ENCODE results near the gene ZMYND10.

- TF ChIP-seq CTCF (conservative IDR thresholded peaks at IDR 0.05; ENCODE audit: low read depth in 2 of 2) (no peak; a peak in 1 of 4 replicates), CREB1 (CRISPR knock-in tag; IDR thresholded peaks at IDR 0.05; ENCODE audit: low read depth) (no peak), POLR2AphosphoS5 (IDR thresholded peaks at IDR 0.05; ENCODE audit: low read depth) (no peak), EZH2 (IDR thresholded peaks at IDR 0.05; ENCODE audit: low read depth, unreplicated experiment) (no peak), JUNB (IDR thresholded peaks at IDR 0.05; ENCODE audit: unreplicated experiment) (no peak), EZH2phosphoT487 (IDR thresholded peaks at IDR 0.05; ENCODE audit: unreplicated experiment) (no peak), ZNF331 (CRISPR knock-in tag; IDR thresholded peaks at IDR 0.05; ENCODE audit: low read depth) (no peak)
- TF ChIP-seq, protein P1, sequence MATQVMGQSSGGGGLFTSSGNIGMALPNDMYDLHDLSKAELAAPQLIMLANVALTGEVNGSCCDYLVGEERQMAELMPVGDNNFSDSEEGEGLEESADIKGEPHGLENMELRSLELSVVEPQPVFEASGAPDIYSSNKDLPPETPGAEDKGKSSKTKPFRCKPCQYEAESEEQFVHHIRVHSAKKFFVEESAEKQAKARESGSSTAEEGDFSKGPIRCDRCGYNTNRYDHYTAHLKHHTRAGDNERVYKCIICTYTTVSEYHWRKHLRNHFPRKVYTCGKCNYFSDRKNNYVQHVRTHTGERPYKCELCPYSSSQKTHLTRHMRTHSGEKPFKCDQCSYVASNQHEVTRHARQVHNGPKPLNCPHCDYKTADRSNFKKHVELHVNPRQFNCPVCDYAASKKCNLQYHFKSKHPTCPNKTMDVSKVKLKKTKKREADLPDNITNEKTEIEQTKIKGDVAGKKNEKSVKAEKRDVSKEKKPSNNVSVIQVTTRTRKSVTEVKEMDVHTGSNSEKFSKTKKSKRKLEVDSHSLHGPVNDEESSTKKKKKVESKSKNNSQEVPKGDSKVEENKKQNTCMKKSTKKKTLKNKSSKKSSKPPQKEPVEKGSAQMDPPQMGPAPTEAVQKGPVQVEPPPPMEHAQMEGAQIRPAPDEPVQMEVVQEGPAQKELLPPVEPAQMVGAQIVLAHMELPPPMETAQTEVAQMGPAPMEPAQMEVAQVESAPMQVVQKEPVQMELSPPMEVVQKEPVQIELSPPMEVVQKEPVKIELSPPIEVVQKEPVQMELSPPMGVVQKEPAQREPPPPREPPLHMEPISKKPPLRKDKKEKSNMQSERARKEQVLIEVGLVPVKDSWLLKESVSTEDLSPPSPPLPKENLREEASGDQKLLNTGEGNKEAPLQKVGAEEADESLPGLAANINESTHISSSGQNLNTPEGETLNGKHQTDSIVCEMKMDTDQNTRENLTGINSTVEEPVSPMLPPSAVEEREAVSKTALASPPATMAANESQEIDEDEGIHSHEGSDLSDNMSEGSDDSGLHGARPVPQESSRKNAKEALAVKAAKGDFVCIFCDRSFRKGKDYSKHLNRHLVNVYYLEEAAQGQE (IDR thresholded peaks at IDR 0.05; ENCODE audit: unreplicated experiment), result no peak
- TF ChIP-seq, protein P2, sequence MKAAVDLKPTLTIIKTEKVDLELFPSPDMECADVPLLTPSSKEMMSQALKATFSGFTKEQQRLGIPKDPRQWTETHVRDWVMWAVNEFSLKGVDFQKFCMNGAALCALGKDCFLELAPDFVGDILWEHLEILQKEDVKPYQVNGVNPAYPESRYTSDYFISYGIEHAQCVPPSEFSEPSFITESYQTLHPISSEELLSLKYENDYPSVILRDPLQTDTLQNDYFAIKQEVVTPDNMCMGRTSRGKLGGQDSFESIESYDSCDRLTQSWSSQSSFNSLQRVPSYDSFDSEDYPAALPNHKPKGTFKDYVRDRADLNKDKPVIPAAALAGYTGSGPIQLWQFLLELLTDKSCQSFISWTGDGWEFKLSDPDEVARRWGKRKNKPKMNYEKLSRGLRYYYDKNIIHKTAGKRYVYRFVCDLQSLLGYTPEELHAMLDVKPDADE (IDR thresholded peaks at IDR 0.05), result no peak
Observed at GRCh38 chr3:50297896-50298725, 47.4 kb downstream of the ZMYND10 start.

Measured in GM23338 (cell line).